NCI-H345 (cell line): Measurements from ENCODE around the gene PPP1R14C.
A peak's percentile ranks its signal among the peaks of the same experiment; 100 is the strongest.

Experiments
- DNase-seq: peaks from one replicate; lab custom pipeline; 2025; lab: John Stamatoyannopoulos, UW

PPP1R14C gene

GRCh38 chr6:150138638-150139037 is 4.2 kb upstream of the PPP1R14C start:
- no peak for DNase-seq

DNA sequence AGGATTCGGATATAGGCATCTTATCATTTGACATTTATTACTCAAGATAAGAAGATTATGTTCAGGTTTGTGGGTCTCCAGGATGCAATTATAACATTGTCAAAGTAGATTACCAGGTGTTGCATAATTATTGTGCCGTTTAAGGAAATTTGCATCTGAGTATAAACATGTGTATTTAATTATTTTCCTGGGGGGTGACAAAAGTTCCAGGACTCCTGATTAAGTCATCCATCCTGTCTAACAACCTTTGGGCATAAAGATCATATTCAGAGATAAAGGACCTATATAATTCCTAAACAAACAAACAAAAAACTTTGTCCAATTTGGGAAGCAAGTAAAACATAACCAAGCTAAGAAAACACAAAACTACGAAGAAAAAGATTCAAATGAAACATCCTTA is 3.3 kb upstream of the PPP1R14C start:
- DNase-seq, result no peak

- DNase-seq, result no peak
Measured at GRCh38 chr6:150140236-150140969, 2.4 kb upstream of the PPP1R14C start.

DNA sequence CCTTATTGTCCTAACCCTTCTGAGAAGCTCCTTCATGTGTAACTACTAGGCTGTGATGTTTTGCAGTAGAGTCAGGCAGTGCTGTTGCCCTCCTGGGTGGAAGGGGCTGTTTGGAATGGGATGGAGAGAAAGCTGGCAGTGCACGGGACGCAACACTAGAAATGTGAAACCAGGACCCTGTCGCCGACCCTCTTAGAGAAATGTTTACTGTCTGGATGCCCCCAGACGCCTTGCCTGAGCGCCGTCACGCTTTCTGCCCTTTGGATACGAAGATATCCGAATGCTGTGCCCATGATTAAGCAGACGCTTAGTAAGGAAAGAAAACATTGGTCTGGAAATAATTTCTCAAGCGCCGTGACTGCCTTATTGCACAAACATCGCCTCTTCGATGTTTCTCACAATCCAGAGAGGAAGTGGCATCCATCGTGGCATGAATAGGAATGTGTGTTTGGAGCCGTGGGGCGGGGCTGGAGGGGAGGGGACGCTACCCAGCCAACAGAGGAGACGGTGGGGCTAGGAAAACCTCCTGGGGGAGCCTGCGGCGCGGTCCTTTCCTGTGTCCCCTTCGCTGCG is 661 bp upstream of the PPP1R14C start:
- DNase-seq, result peak; percentile 70

DNA sequence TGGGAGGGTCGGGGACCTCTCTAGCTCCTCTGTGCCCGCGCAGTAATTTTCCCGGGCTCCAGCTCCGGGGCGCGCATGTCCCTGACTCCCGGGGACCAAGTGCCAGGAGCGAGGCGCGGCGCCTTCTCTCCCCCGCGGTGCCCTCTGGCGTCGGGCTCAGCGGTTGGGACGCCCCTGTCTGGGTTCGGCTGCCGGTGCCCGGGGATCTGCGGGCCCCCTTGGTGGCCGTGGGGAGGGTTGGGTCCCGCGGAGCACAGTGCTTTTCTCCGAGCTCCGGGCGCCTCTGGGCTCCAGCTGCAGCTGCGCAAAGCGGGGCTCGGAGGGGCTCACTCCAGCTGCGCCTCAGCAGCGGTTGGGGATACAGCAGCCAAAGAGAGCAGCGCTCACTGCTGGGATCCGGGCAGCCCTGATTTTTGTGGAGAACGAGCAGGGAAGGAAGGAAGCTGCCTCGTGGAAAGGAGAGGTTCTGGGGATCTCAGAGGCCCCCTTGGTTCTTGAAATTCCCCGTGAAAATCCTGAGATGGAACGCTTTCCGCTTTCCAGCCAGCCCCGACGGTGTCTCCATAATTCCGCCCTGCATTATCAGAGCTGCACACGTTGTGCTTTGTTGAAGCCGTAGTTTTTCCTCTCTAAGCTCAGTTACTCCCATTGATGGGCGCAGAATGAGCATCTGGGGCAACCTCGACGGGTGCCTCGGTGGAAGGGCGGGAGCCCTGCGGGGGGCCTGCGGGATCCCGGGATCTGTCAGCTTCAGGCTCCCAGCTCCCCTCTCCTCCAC is 861 bp downstream of the PPP1R14C start:
- DNase-seq, result peak; percentile 48

GRCh38 chr6:150144294-150144868 is 1.5 kb downstream of the PPP1R14C start:
- DNase-seq, result no peak

DNA sequence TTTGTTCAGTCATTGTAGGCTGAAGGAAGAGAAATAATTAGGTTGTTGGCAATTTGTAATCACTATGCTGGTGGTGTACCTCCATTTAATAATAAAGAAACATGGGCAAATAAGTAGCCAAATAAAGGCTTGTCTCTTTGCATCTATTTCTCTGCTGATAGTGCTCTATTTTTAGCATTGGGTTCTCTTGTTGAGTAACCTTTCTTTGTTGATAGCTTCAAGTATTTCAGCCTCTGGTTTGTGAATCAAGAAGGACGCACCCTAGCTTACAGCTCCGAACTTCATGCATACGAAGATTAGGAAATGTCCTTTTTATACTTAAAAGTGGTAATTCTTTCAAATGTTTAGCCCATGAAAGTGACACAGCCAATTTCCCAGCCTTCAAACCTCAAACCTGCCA is 2.6 kb downstream of the PPP1R14C start:
- no peak for DNase-seq

DNA sequence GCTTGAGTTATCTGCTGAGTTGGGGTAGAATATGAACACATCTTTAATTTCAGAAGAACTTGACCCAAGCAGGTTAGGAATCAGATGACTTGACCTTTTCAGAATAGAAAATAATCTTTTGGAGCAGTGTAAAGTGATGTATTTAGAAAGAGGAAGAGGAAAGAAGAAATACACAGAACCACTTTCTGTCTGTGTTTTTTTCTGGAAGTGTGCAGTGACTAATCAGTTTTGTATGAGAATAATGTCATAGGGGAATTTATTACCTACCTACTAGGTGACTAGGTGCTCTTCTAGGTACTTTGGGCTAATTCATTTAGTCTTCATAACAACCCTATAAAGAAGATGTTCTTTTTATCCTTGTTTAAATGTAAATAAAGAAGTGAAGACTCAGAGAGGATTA is 3.0 kb downstream of the PPP1R14C start:
- DNase-seq, result no peak

- no peak for DNase-seq
Measured at GRCh38 chr6:150146436-150146835, 3.6 kb downstream of the PPP1R14C start.

- no peak for DNase-seq
Measured at GRCh38 chr6:150149146-150149545, 6.3 kb downstream of the PPP1R14C start.

- DNase-seq, result no peak
Measured at GRCh38 chr6:150150458-150150820, 7.6 kb downstream of the PPP1R14C start.

GRCh38 chr6:150150821-150151646 is 8.2 kb downstream of the PPP1R14C start:
- no peak for DNase-seq

- DNase-seq, result no peak
Measured at GRCh38 chr6:150152891-150153876, 10.3 kb downstream of the PPP1R14C start.

DNA sequence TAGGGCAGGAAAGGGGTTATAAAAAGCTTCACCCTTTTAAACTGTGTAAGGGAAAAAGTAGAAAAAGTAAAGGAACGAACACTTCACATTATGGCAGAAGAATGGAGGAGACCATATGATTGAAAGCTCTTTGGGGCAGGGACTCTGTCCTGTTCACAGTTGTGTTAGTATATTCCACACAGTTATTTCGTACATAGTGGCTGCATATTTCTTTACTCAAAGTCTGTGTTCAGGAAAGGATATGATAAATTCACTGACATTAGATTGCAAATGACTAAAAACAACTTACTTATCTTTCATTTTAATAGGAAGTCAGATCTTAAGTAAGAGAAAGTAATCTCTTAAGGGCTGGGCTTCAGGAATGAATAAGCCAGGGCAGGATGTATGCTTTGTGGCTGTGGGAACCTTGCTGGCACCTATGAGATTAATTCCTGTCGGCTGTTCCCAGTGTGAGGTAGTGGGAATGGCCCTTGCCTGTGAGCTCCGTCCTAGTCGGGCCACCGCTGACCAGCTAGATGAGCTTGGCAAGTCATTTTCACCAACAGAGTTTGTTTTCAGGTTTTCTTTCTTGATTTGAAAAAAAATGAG is 11.2 kb downstream of the PPP1R14C start:
- DNase-seq, result no peak

DNA sequence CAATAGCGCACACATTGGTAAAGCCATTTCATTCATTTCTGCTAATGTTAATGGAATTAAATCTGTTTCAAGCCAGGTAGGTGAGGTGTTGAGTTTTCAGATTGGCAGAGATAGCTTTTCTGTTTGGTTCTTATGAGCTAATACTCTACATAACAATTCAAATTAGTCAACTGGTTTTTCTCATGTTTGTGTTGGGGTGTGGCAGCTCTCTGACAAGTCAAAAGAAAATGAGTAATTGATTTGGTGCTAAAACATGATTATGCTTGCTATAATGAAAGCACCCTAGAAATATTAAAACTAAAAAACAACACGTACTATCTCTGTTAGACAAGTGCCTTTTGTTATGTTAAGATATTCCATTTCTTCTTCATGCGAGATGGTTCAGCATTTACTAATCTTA is 13.6 kb downstream of the PPP1R14C start:
- DNase-seq, result no peak

DNA sequence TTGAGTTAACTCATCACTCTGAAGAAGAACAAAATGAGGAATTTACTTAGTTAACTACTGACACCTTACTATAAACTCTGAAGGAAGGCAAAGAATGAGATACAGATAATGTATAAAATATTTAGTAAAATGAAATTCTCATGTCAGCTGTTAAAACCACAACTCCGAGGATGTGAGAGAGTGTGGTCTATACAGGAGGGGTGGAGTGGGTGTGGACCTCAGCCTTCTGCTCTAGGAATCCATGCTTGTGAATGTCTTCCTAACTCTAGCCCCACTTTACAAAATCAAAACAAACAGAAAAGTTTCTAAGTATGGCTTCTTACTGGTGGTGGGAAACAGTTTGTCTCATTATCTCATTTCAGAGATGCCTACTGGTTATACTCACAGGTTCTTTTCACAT is 14.2 kb downstream of the PPP1R14C start:
- no peak for DNase-seq

GRCh38 chr6:150159757-150160156 is 16.9 kb downstream of the PPP1R14C start:
- DNase-seq, result no peak

DNA sequence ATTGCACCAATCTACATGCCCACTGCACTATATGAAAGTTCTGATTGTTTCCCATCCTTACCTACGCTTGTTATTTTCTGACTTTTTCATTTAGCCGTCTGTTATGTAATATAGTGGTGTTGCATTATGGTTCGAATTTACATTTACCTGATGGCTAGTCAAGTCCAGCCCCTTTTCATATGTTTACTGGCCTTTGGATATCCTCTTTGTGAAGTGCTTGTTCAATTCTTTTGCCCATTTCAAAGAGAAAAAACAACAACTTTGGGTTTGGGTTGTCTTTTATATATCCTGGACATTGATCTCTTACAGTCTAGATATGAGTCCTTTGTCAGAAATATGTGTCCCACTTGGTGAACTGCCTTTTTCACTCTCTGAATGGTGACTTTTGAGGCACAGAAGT is 21.1 kb downstream of the PPP1R14C start:
- DNase-seq, result no peak

- DNase-seq, result no peak
Measured at GRCh38 chr6:150165020-150165702, 22.3 kb downstream of the PPP1R14C start.

- DNase-seq, result no peak
Measured at GRCh38 chr6:150167479-150167873, 24.6 kb downstream of the PPP1R14C start.
